Measurements from ENCODE around the gene ZP3.
"Not testable (repeated sequence)": the region's sequence is repeated elsewhere in the genome, so short reads cannot be mapped to it uniquely, and the experiment has no call there.

ZP3 gene

DNA sequence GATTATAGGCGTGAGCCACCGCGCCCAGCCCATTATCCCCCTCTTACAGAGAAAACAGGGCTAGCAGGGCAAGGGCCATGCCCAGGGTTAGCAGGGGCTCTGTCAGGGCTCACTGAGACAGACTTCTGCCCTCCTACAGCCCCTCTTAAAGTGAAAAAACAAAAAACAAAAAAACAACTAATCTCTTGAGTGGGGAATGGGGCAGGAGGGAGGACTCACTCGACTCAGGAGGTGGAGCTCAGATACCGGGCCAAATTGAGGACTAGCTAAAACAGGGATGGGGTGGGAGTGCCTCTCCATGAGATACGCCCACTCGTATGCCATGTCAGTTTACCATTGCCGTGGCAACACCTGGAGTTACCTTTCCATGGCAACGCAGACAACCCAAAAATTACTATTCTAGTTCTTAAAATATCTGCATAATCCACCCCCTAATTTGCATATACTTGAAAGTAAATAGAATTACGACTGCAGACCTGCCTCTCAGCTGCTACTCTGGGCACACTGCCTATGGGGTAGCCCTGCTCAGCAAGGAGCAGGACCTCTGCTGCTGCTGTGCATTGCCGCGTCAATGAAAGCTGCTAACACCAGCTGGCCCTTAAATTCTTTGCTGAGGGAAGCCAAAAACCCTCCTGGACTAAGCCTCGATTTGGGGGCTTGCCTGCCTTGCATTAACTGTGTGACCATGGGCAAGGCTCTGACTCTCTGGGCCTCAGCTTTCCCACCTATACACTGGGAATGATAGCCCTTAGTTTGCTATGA lies 28.6 kb upstream of the ZP3 start:
- TF ChIP-seq, protein P1, sequence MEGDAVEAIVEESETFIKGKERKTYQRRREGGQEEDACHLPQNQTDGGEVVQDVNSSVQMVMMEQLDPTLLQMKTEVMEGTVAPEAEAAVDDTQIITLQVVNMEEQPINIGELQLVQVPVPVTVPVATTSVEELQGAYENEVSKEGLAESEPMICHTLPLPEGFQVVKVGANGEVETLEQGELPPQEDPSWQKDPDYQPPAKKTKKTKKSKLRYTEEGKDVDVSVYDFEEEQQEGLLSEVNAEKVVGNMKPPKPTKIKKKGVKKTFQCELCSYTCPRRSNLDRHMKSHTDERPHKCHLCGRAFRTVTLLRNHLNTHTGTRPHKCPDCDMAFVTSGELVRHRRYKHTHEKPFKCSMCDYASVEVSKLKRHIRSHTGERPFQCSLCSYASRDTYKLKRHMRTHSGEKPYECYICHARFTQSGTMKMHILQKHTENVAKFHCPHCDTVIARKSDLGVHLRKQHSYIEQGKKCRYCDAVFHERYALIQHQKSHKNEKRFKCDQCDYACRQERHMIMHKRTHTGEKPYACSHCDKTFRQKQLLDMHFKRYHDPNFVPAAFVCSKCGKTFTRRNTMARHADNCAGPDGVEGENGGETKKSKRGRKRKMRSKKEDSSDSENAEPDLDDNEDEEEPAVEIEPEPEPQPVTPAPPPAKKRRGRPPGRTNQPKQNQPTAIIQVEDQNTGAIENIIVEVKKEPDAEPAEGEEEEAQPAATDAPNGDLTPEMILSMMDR (IDR thresholded peaks at IDR 0.05; ENCODE audit: low read depth, low read length, missing control alignments): no peak
- no peak for DNase-seq (ENCODE audit: low read depth)
- H3K4me3 ChIP-seq (ENCODE audit: low read depth, low read length): no peak overlapping the region

- no peak overlapping the region for H3K4me3 ChIP-seq (ENCODE audit: low read depth, low read length)
- no peak for DNase-seq (ENCODE audit: low read depth)
- TF ChIP-seq, protein P1 (IDR thresholded peaks at IDR 0.05; ENCODE audit: low read depth, low read length, missing control alignments): no peak
Observed at GRCh38 chr7:76396864-76397263, 27.9 kb upstream of the ZP3 start.

DNA sequence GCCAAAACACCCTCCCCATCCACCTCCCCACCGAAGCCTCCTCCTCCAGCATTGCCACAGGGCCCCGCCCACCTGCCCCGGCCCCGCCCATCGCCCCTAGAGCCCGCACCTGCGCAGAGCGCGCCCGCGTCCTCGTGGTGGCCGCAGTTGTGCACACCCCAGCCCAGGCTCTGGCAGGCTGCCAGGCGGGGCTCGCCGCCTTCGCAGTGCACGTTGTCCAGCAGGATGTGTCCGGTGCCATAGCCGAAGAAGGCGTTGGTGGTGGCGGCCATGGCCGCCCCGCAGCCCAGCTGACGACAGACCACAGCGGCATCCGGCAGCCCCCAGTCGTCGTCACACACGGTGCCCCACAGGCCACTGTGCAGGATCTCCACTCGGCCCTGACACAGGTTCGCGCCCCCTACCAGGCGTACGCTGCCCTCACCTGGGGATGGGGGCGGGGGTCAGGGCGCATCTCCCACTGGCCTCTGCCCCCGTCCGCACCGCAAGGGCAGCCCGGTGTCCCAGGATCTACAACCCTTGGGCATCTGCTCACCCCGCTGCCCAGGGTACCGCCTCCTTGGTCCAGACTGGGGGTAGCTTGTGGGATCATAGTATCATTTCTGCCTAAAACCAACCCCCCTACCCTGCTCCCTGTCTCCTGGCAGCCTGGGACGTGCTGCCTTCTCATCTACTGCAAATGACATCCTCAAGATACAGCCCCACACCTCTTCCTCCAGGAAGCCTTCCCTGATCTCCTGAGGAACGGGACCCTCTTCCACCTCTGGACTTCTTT lies 27.2 kb upstream of the ZP3 start:
- H3K4me3 ChIP-seq (ENCODE audit: low read depth, low read length): peak overlapping the region; percentile 60
- DNase-seq (ENCODE audit: low read depth): no peak
- TF ChIP-seq, protein P1 (IDR thresholded peaks at IDR 0.05; ENCODE audit: low read depth, low read length, missing control alignments): no peak

- TF ChIP-seq, protein P1 (IDR thresholded peaks at IDR 0.05; ENCODE audit: low read depth, low read length, missing control alignments): no peak
- DNase-seq (ENCODE audit: low read depth): no peak
- no peak overlapping the region for H3K4me3 ChIP-seq (ENCODE audit: low read depth, low read length)
Observed at GRCh38 chr7:76400248-76400647, 24.5 kb upstream of the ZP3 start.

DNA sequence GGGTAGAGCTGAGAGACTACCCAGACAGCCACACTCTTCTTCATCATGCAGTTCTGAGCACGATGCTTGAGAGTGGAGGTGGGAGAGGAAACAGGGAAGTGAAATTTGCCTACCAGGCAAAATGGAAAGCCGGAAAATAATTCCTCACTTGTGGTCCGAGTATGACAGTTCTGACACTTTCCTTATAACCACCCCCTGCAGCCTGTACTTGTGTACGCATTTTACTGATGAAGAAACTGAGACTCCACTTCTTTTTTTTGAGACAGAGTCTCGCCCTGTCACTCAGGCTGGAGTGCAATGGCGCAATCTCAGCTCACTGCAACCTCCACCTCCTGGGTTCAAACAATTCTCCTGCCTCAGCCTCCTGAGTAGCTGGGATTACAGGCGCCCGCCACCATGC lies 21.7 kb upstream of the ZP3 start:
- not testable (repeated sequence) for DNase-seq (ENCODE audit: low read depth); H3K4me3 ChIP-seq (ENCODE audit: low read depth, low read length)

DNA sequence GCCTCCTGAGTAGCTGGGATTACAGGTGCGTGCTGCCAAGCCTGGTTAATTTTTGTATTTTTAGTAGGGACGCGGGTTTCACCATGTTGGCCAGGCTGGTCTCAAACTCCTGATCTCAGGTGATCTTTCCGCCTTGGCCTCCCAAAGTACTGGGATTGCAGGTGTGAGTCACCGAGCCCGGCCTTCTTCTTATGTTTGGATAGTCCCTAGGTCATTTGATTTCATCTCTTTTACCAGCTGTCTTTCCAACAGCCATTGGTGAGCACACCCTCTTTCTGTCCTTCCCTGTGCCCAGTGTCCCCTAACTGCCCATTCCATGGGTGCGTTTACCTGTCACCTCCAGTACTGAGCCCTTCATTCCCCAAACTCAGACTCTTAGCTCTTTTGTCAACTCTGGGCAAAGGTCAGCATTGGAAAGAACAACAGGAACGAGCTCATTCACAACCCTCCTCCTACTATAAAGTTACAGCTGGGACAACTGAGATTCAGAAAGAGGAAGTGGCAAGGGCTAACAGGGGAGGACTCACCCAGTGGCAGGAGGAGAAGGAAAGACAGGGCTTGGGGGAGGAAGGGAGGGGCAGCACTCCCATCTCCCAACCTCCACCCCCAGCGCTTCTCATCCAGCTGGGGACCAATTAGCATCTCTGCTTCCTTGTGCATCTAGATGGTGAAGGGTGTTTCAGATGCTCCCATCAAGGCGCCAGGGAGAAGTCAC lies 20.8 kb upstream of the ZP3 start:
- TF ChIP-seq, protein P1 (IDR thresholded peaks at IDR 0.05; ENCODE audit: low read depth, low read length, missing control alignments): no peak
- H3K4me3 ChIP-seq (ENCODE audit: low read depth, low read length): no peak overlapping the region
- DNase-seq (ENCODE audit: low read depth): no peak

DNA sequence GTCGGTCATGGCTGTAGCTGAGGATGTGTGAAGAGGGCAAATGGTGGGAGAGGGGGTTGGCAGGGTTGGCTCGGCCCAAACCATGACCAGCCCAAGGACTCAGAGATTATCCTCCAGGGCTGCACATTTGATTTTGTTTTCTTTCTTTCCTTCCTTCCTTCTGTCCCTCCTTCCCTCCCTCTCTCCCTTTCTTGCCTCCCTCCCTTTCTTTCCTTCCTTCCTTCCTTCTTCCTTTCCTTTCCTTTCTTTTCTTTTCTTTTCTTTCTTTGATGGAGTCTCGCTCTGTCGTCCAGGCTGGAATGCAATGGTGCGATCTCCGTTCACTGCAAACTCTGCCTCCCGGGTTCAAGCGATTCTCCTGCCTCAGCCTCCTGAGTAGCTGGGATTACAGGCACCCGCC lies 19.0 kb upstream of the ZP3 start:
- TF ChIP-seq, protein P1 (IDR thresholded peaks at IDR 0.05; ENCODE audit: low read depth, low read length, missing control alignments): no peak
- no peak overlapping the region for H3K4me3 ChIP-seq (ENCODE audit: low read depth, low read length)
- DNase-seq (ENCODE audit: low read depth): no peak
